GM12872 (cell line): ENCODE data around the gene PAPPA.

Source experiments
- CTCF ChIP-seq: IDR thresholded peaks from 3 replicates; pipeline ENCODE4 v1.5.1; 2011; ENCODE audit warnings: low read depth, mild to moderate bottlenecking, low read length, moderate library complexity; ENCODE audit not compliant: insufficient read depth

The PAPPA gene

GRCh38 chr9:116204252-116204882, 50.8 kb downstream of the PAPPA start:
- TF ChIP-seq CTCF: no peak

GRCh38 chr9:116207371-116208111, 54.0 kb downstream of the PAPPA start:
- no peak for TF ChIP-seq CTCF

GRCh38 chr9:116208417-116209232, 55.0 kb downstream of the PAPPA start:
- no peak for TF ChIP-seq CTCF

GRCh38 chr9:116209414-116210116, 56.0 kb downstream of the PAPPA start:
- no peak for TF ChIP-seq CTCF

GRCh38 chr9:116212986-116213692, 59.5 kb downstream of the PAPPA start:
- TF ChIP-seq CTCF: no peak

- no peak for TF ChIP-seq CTCF
Observed at GRCh38 chr9:116213693-116214047, 60.1 kb downstream of the PAPPA start.
